ENCODE data around the gene CD244. TPM values are rescaled to one million over a fixed set of nuclear protein-coding genes. Genes with fewer than 3 reads are reported as not detected.

The CD244 gene
- total RNA-seq, 1 donor from 2014 or later: not detected

- no peak for DNase-seq
These were observed 18.0 kb downstream of the CD244 start for GRCh38 chr1:160844447-160845232.

- no peak for DNase-seq
These were observed 21.6 kb downstream of the CD244 start for GRCh38 chr1:160841079-160841478.

GRCh38 chr1:160839746-160840145 is 22.9 kb downstream of the CD244 start:
- DNase-seq: no peak

GRCh38 chr1:160838888-160839287 is 23.8 kb downstream of the CD244 start:
- DNase-seq: no peak

GRCh38 chr1:160837558-160838205 is 25.0 kb downstream of the CD244 start:
- no peak for DNase-seq

- DNase-seq: no peak
These were observed 25.6 kb downstream of the CD244 start for GRCh38 chr1:160836981-160837557.

- DNase-seq: no peak
These were observed 26.1 kb downstream of the CD244 start for GRCh38 chr1:160836561-160836960.

- no peak for DNase-seq
These were observed 26.9 kb downstream of the CD244 start for GRCh38 chr1:160835751-160836150.

GRCh38 chr1:160834945-160835565 is 27.6 kb downstream of the CD244 start:
- no peak for DNase-seq

GRCh38 chr1:160830321-160831153 is 32.1 kb downstream of the CD244 start:
- DNase-seq: no peak

GRCh38 chr1:160829766-160830165 is 32.9 kb downstream of the CD244 start:
- no peak for DNase-seq

- no peak for DNase-seq
These were observed 35.3 kb downstream of the CD244 start for GRCh38 chr1:160827418-160827817.

GRCh38 chr1:160826546-160826945 is 36.1 kb downstream of the CD244 start:
- no peak for DNase-seq

- no peak for DNase-seq
These were observed 39.4 kb downstream of the CD244 start for GRCh38 chr1:160823296-160823695.

- no peak for DNase-seq
These were observed 41.1 kb downstream of the CD244 start for GRCh38 chr1:160821627-160822026.

- DNase-seq: no peak
These were observed 43.5 kb downstream of the CD244 start for GRCh38 chr1:160819186-160819585.

GRCh38 chr1:160818207-160818937 is 44.3 kb downstream of the CD244 start:
- no peak for DNase-seq

- no peak for DNase-seq
These were observed 47.8 kb downstream of the CD244 start for GRCh38 chr1:160814856-160815255.

- no peak for DNase-seq
These were observed 48.4 kb downstream of the CD244 start for GRCh38 chr1:160814316-160814715.

- no peak for DNase-seq
These were observed 49.5 kb downstream of the CD244 start for GRCh38 chr1:160813215-160813614.

GRCh38 chr1:160811147-160811546 is 51.5 kb downstream of the CD244 start:
- DNase-seq: no peak
